Activated naive CD8-positive, alpha-beta T cell treated with anti-CD3 and anti-CD28 coated beads, Interleukin-2, amount 50 U/mL, for 24 hours (primary cell): ENCODE data around the gene COG6.

Source experiments
- ATAC-seq: fragments of 150-1000 bp; cut with Tn5 transposase; one replicate; pipeline ENCODE4 v1.10.0; 2021
- DNase-seq: peaks from one replicate; pipeline ENCODE4 v3.0.0; 2021
- H3K27ac Mint-ChIP-seq: one replicate; pipeline ENCODE4 v1.8.0; 2021; ENCODE audit warnings: mild to moderate bottlenecking, mixed read lengths
- H3K27me3 Mint-ChIP-seq: one replicate; pipeline ENCODE4 v1.8.0; 2021; ENCODE audit warnings: mixed read lengths
- H3K36me3 Mint-ChIP-seq: one replicate; pipeline ENCODE4 v1.8.0; 2021; ENCODE audit warnings: low read depth, mixed read lengths
- H3K4me1 Mint-ChIP-seq: one replicate; pipeline ENCODE4 v1.8.0; 2021; ENCODE audit warnings: mixed read lengths
- H3K4me3 Mint-ChIP-seq: one replicate; pipeline ENCODE4 v1.8.0; 2021; ENCODE audit warnings: mild to moderate bottlenecking, moderate library complexity, mixed read lengths
- H3K9me3 Mint-ChIP-seq: one replicate; pipeline ENCODE4 v1.8.0; 2021; ENCODE audit warnings: mixed read lengths

COG6 gene

GRCh38 chr13:39656325-39656677 lies 839 bp downstream of the COG6 start:
- H3K36me3 Mint-ChIP-seq = peaks cover 5% of the 10 kb centered on the region
- peak overlapping the region; percentile 80 for H3K27ac Mint-ChIP-seq
- H3K4me1 Mint-ChIP-seq = peaks cover 34% of the 10 kb centered on the region
- peaks cover 8% of the 10 kb centered on the region for H3K9me3 Mint-ChIP-seq
- ATAC-seq (no peak), DNase-seq (no peak)
- no peaks in the 10 kb centered on the region for H3K27me3 Mint-ChIP-seq
- H3K4me3 Mint-ChIP-seq = peak overlapping the region; percentile 96

- H3K4me1 Mint-ChIP-seq = peaks cover 4% of the 10 kb centered on the region
Measured at GRCh38 chr13:39663508-39663907, 8.0 kb downstream of the COG6 start.

GRCh38 chr13:39663958-39664357 lies 8.5 kb downstream of the COG6 start:
- no peak overlapping the region for H3K4me3 Mint-ChIP-seq
- no peaks in the 10 kb centered on the region for H3K27me3 Mint-ChIP-seq
- peaks cover 11% of the 10 kb centered on the region for H3K36me3 Mint-ChIP-seq
- DNase-seq (no peak), ATAC-seq (no peak)
- no peaks in the 10 kb centered on the region for H3K9me3 Mint-ChIP-seq
- H3K27ac Mint-ChIP-seq = no peak overlapping the region
- H3K4me1 Mint-ChIP-seq = peaks cover 2% of the 10 kb centered on the region

More at GRCh38 chr13:39663508-39663907, 8.0 kb downstream of the COG6 start:
- no peaks in the 10 kb centered on the region for H3K27me3 Mint-ChIP-seq
- no peak for DNase-seq
- H3K9me3 Mint-ChIP-seq = no peaks in the 10 kb centered on the region
- peaks cover 11% of the 10 kb centered on the region for H3K36me3 Mint-ChIP-seq
- no peak overlapping the region for H3K27ac Mint-ChIP-seq
- H3K4me3 Mint-ChIP-seq = no peak overlapping the region
- ATAC-seq = no peak

- DNase-seq (no peak), ATAC-seq (no peak)
- H3K36me3 Mint-ChIP-seq = peaks cover 10% of the 10 kb centered on the region
- H3K4me1 Mint-ChIP-seq = peaks cover 2% of the 10 kb centered on the region
- no peaks in the 10 kb centered on the region for H3K9me3 Mint-ChIP-seq
- no peaks in the 10 kb centered on the region for H3K27me3 Mint-ChIP-seq
- no peak overlapping the region for H3K27ac Mint-ChIP-seq
- H3K4me3 Mint-ChIP-seq = no peak overlapping the region
Measured at GRCh38 chr13:39665763-39666162, 10.3 kb downstream of the COG6 start.

- Mint-ChIP-seq H3K27ac (no peak overlapping the region), H3K4me3 (no peak overlapping the region)
Measured at GRCh38 chr13:39670445-39670844, 15.0 kb downstream of the COG6 start.

GRCh38 chr13:39672378-39673132 lies 17.1 kb downstream of the COG6 start:
- Mint-ChIP-seq H3K4me3 (no peak overlapping the region), H3K36me3 (peaks cover 8% of the 10 kb centered on the region), H3K4me1 (peaks cover 6% of the 10 kb centered on the region), H3K27ac (no peak overlapping the region), H3K9me3 (peaks cover 6% of the 10 kb centered on the region), H3K27me3 (no peaks in the 10 kb centered on the region)
- DNase-seq (no peak), ATAC-seq (no peak)

More at GRCh38 chr13:39670445-39670844, 15.0 kb downstream of the COG6 start:
- DNase-seq (no peak), ATAC-seq (no peak)
- Mint-ChIP-seq H3K9me3 (peaks cover 6% of the 10 kb centered on the region), H3K36me3 (peaks cover 8% of the 10 kb centered on the region), H3K4me1 (peaks cover 6% of the 10 kb centered on the region), H3K27me3 (no peaks in the 10 kb centered on the region)

GRCh38 chr13:39675904-39676303 lies 20.4 kb downstream of the COG6 start:
- Mint-ChIP-seq H3K9me3 (peaks cover 6% of the 10 kb centered on the region), H3K27ac (no peak overlapping the region), H3K4me1 (peaks cover 6% of the 10 kb centered on the region)

GRCh38 chr13:39676315-39676876 lies 20.9 kb downstream of the COG6 start:
- ATAC-seq = no peak
- DNase-seq = no peak
- Mint-ChIP-seq H3K4me3 (no peak overlapping the region), H3K4me1 (peaks cover 6% of the 10 kb centered on the region), H3K27ac (no peak overlapping the region), H3K9me3 (peaks cover 6% of the 10 kb centered on the region), H3K36me3 (peaks cover 14% of the 10 kb centered on the region), H3K27me3 (no peaks in the 10 kb centered on the region)

More at GRCh38 chr13:39675904-39676303, 20.4 kb downstream of the COG6 start:
- Mint-ChIP-seq H3K4me3 (no peak overlapping the region), H3K27me3 (no peaks in the 10 kb centered on the region), H3K36me3 (peaks cover 11% of the 10 kb centered on the region)
- DNase-seq = no peak
- no peak for ATAC-seq

GRCh38 chr13:39682310-39682709 lies 26.8 kb downstream of the COG6 start:
- no peak overlapping the region for H3K4me3 Mint-ChIP-seq
- peaks cover 8% of the 10 kb centered on the region for H3K4me1 Mint-ChIP-seq
- ATAC-seq (no peak), DNase-seq (no peak)
- no peaks in the 10 kb centered on the region for H3K27me3 Mint-ChIP-seq
- H3K36me3 Mint-ChIP-seq = peaks cover 13% of the 10 kb centered on the region
- H3K27ac Mint-ChIP-seq = no peak overlapping the region
- no peaks in the 10 kb centered on the region for H3K9me3 Mint-ChIP-seq

GRCh38 chr13:39682788-39683187 lies 27.3 kb downstream of the COG6 start:
- no peak overlapping the region for H3K27ac Mint-ChIP-seq
- DNase-seq = no peak
- peaks cover 18% of the 10 kb centered on the region for H3K36me3 Mint-ChIP-seq
- ATAC-seq = no peak
- H3K27me3 Mint-ChIP-seq = no peaks in the 10 kb centered on the region
- peaks cover 9% of the 10 kb centered on the region for H3K4me1 Mint-ChIP-seq
- no peak overlapping the region for H3K4me3 Mint-ChIP-seq
- H3K9me3 Mint-ChIP-seq = no peaks in the 10 kb centered on the region

- no peaks in the 10 kb centered on the region for H3K27me3 Mint-ChIP-seq
- H3K4me1 Mint-ChIP-seq = peaks cover 25% of the 10 kb centered on the region
- peaks cover 25% of the 10 kb centered on the region for H3K36me3 Mint-ChIP-seq
- DNase-seq (no peak), ATAC-seq (no peak)
- H3K27ac Mint-ChIP-seq = no peak overlapping the region
- no peak overlapping the region for H3K4me3 Mint-ChIP-seq
- no peaks in the 10 kb centered on the region for H3K9me3 Mint-ChIP-seq
Measured at GRCh38 chr13:39684531-39685137, 29.2 kb downstream of the COG6 start.

- H3K4me3 Mint-ChIP-seq = no peak overlapping the region
- no peaks in the 10 kb centered on the region for H3K27me3 Mint-ChIP-seq
- DNase-seq (no peak), ATAC-seq (no peak)
- H3K9me3 Mint-ChIP-seq = no peaks in the 10 kb centered on the region
- H3K4me1 Mint-ChIP-seq = peaks cover 25% of the 10 kb centered on the region
- H3K27ac Mint-ChIP-seq = no peak overlapping the region
- H3K36me3 Mint-ChIP-seq = peaks cover 23% of the 10 kb centered on the region
Measured at GRCh38 chr13:39685652-39686051, 30.2 kb downstream of the COG6 start.

GRCh38 chr13:39688278-39688677 lies 32.8 kb downstream of the COG6 start:
- H3K4me1 Mint-ChIP-seq = peaks cover 22% of the 10 kb centered on the region
- H3K27ac Mint-ChIP-seq = peak overlapping the region; percentile 95
- H3K27me3 Mint-ChIP-seq = no peaks in the 10 kb centered on the region
- peak overlapping the region; percentile 53 for H3K4me3 Mint-ChIP-seq
- H3K9me3 Mint-ChIP-seq = no peaks in the 10 kb centered on the region
- peaks cover 15% of the 10 kb centered on the region for H3K36me3 Mint-ChIP-seq
- peak; percentile 6 for DNase-seq
- peak; percentile 13 for ATAC-seq

- peaks cover 15% of the 10 kb centered on the region for H3K36me3 Mint-ChIP-seq
- peak overlapping the region; percentile 95 for H3K27ac Mint-ChIP-seq
- H3K9me3 Mint-ChIP-seq = no peaks in the 10 kb centered on the region
- H3K4me3 Mint-ChIP-seq = peak overlapping the region; percentile 53
- H3K4me1 Mint-ChIP-seq = peaks cover 22% of the 10 kb centered on the region
- no peaks in the 10 kb centered on the region for H3K27me3 Mint-ChIP-seq
- peak; percentile 98 for ATAC-seq
- DNase-seq = no peak
Measured at GRCh38 chr13:39688699-39689405, 33.4 kb downstream of the COG6 start.
